SK-N-SH (cell line): ENCODE data around the gene CELF4. TPM values are rescaled to one million over a fixed set of nuclear protein-coding genes. Genes with fewer than 3 reads are reported as not detected.
A peak's percentile ranks its signal among the peaks of the same experiment; 100 is the strongest.

ENCODE experiments used
- CHD2 ChIP-seq: fragments of 150-350 bp; IDR thresholded peaks from 2 replicates; pipeline ENCODE4 v1.6.1; 2018; ENCODE audit warnings: low read length; ENCODE audit not compliant: partially characterized antibody
- ELF1 ChIP-seq: IDR thresholded peaks from 2 replicates; pipeline ENCODE4 v1.4.0; 2012
- FOXJ3 ChIP-seq: sonication (generic); formaldehyde crosslinking; IDR thresholded peaks from 2 replicates; pipeline ENCODE4 v1.5.1; 2020; ENCODE audit warnings: mild to moderate bottlenecking, missing genetic modification reagents
- FOXM1 ChIP-seq: IDR thresholded peaks from 2 replicates; pipeline ENCODE4 v1.4.0; 2012; ENCODE audit warnings: low read depth, mild to moderate bottlenecking
- GATA2 ChIP-seq: sonication (generic); formaldehyde crosslinking; IDR thresholded peaks from 2 replicates; pipeline ENCODE4 v1.5.0; 2020; ENCODE audit warnings: mild to moderate bottlenecking, missing genetic modification reagents
- IRF3 ChIP-seq: fragments of 150-350 bp; IDR thresholded peaks from 2 replicates; pipeline ENCODE4 v1.6.1; 2016; ENCODE audit warnings: mild to moderate bottlenecking, low read depth, low read length
- JUND ChIP-seq: IDR thresholded peaks from 2 replicates; pipeline ENCODE4 v1.4.0; 2012
- MXI1 ChIP-seq: IDR thresholded peaks from 2 replicates; pipeline ENCODE4 v1.6.1; 2012; ENCODE audit warnings: mild to moderate bottlenecking, low read depth, low read length, improper control_type of control experiment
- NFIC ChIP-seq: IDR thresholded peaks from 2 replicates; pipeline ENCODE4 v1.4.0; 2012; ENCODE audit warnings: borderline replicate concordance
- NRF1 ChIP-seq: IDR thresholded peaks from 2 replicates; pipeline ENCODE4 v1.6.1; 2012; ENCODE audit warnings: low read depth, mild to moderate bottlenecking, low read length
- RFX5 ChIP-seq: IDR thresholded peaks from 2 replicates; pipeline ENCODE4 v1.6.1; 2012; ENCODE audit warnings: mild to moderate bottlenecking, improper control_type of control experiment, low read length
- SMC3 ChIP-seq: IDR thresholded peaks from 2 replicates; pipeline ENCODE4 v1.6.1; 2012; ENCODE audit warnings: low read depth, low read length, improper control_type of control experiment
- USF1 ChIP-seq: IDR thresholded peaks from 2 replicates; pipeline ENCODE4 v1.4.0; 2012; ENCODE audit warnings: low read depth, borderline replicate concordance
- USF2 ChIP-seq: fragments of 150-350 bp; IDR thresholded peaks from 2 replicates; pipeline ENCODE4 v1.6.1; 2017; ENCODE audit warnings: antibody characterized with exemption, low read length, low read depth, borderline replicate concordance
- ZBTB33 ChIP-seq: IDR thresholded peaks from 2 replicates; pipeline ENCODE4 v1.4.0; 2012; ENCODE audit warnings: low read depth, borderline replicate concordance
- polyA plus RNA-seq, 3 experiments: library from polyadenylated mRNA; depleted of rRNA; stranded (reverse); fragments of >200 nt; gene quantifications; 2 replicates each; pipeline ENCODE4 v1.2.3, GENCODE V29; 2012

CELF4 gene
- polyA plus RNA-seq, 1 of the 3 experiments (the other 2 are of a cell fraction): 0.26 TPM

- TF ChIP-seq USF2 (no peak), ELF1 (no peak), USF1 (no peak), GATA2 (CRISPR knock-in tag) (peak; percentile 45), IRF3 (no peak), MXI1 (no peak), SMC3 (no peak), ZBTB33 (no peak), RFX5 (no peak), NRF1 (no peak), FOXJ3 (CRISPR knock-in tag) (no peak), JUND (no peak), FOXM1 (no peak), NFIC (peak; percentile 10; the same call in 1 of the 2 replicates), CHD2 (no peak)
Observed at GRCh38 chr18:37334631-37335408, 230.8 kb downstream of the CELF4 start (continued).
